Daoy (cell line): ENCODE results near the gene SPEG. TPM values are rescaled to one million over a fixed set of nuclear protein-coding genes. Genes with fewer than 3 reads are reported as not detected.

ENCODE experiments used
- DNase-seq: peaks from one replicate; pipeline ENCODE4 v3.0.0-alpha.2; 2015; ENCODE audit warnings: low read depth
- total RNA-seq: library from RNA; depleted of rRNA; stranded (reverse); fragments of >200 nt; shearing (Covaris generic); gene quantifications from 2 replicates; pipeline ENCODE4 v1.2.3, GENCODE V29; 2014

SPEG gene
- total RNA-seq, 1 experiment from 2014 or later = 4.9 TPM

DNA sequence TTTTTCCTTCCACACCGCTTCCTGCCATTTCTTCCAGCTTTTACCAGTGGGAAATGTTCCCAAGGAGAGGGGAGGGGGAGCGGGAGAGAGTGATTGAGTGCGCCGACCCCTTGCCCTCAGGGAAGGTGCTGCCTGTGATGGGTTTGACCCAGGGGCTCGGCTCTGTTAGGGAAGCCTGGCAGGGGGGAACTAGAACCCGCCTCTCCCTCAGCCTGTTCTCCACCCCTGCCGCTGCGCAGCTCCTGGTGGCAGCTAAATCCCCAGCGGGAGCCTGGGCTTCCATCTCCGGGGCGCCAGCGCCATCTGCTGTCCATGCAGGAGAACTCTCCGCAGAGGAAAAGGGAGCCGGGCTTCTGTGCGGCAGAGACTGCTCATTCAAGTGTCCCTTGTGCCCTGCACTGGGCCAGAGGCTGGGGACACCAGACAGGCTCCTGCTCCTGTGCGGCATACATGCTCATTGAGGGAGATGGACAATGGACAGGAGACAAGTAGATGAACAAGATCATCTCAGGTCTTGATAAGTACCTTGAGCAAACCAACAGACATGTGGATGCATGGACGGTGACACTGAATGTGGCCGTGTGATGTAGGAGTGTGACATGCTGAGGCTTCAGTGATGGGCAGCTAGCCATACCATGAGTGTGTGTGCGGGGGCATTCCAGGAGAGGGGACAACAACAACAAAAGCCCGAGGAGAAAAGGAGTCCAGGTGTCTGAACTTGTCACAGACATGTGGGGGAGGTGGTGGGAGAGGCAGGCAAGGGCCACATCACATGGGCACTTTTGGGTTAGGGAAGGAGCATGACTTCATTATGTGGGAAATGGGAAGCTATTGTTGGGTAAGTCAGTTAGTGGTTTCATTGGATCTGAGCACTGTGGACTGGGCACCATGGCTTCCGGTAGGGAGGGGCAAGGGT, 95.7 kb downstream of the SPEG start:
- DNase-seq = peak; percentile 87

- DNase-seq = no peak
These were observed 97.2 kb downstream of the SPEG start for GRCh38 chr2:219531639-219532377.

DNA sequence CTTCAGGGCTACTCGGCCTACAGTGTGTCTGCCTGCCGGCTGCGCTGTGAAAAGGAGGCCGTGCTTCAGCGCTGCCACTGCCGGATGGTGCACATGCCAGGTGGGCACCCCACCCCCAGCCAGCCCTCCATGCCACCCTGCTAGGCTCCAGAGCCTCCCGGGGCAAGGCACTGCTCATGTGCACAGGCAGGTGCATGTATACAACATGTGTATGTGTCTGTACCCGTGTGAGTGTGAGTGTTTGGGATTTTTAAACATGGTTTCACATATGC, 97.7 kb downstream of the SPEG start:
- no peak for DNase-seq

DNA sequence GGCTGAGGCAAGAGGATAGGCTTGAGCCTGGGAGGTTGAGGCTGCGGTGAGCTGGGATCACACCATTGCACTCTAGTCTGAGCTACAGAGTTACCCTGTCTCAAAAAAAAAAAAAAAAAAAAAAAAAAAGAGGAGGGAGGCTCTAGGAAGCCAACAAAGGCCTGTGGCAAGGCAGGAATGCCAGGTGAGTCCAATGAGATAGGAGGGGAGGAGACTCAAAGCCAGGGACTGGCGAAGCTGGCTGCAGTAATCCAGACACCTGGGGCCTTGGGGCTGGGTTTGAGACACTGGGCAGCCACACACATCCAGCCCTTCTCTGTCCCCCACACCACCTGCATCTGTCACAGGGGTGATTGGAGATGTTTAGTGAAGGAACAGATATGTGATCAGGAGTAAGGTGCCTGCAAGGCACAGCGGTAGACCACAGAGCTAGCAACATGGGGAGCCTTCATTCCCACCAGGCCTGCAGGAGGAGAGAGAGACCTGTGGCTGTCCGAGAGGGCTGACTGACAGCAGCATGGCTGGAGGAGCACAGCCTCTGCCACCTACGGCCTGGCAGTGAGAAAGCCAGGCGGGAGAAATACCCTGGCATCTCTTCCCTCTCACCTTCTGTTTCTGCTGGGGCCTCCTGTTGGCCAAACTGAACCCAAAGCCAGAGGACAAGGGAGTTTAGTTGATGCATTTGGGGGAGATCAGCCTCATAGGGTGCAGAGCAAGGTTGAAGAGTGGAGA, 99.5 kb downstream of the SPEG start:
- DNase-seq = no peak

DNA sequence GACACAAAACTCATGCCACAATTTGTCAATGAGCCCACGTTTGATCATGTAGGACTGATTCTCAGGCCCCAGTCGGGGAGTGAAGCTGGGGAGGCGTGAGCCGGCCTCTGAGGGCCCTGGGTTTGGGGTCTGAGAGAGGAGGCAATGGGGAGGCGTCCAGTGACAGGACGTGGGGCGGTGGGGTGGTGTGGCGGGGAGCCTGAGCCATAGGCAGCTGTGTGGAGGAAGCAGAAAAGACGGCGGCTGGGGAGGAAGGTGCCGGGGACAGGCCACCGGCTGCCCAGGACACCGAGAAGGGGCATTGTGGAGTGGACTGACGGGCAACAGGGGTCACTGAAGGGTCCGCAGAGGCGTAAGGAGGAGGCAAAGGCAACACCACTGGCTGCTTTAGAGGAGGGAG, 101.8 kb downstream of the SPEG start:
- no peak for DNase-seq

DNA sequence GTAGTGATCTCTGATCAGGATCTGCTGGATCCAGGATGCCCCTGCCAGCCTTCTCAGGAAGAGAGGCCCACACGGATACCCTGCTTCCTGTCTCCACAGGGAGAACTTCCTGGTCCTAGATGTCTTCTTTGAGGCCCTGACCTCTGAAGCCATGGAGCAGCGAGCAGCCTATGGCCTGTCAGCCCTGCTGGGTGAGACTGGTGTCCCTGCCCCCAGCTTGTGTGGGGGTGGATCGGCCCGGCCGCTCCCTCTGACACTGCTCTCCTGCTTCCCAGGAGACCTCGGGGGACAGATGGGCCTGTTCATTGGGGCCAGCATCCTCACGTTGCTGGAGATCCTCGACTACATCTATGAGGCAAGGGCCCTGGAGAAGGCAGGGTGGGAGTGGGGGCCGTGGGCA, 102.3 kb downstream of the SPEG start:
- DNase-seq = no peak

- no peak for DNase-seq
These were observed 103.2 kb downstream of the SPEG start for GRCh38 chr2:219537657-219538488.

- DNase-seq = no peak
These were observed 103.9 kb downstream of the SPEG start for GRCh38 chr2:219538504-219538951.

GRCh38 chr2:219538956-219539788, 104.5 kb downstream of the SPEG start:
- DNase-seq = no peak

- no peak for DNase-seq
These were observed 105.5 kb downstream of the SPEG start for GRCh38 chr2:219539926-219540678.

DNA sequence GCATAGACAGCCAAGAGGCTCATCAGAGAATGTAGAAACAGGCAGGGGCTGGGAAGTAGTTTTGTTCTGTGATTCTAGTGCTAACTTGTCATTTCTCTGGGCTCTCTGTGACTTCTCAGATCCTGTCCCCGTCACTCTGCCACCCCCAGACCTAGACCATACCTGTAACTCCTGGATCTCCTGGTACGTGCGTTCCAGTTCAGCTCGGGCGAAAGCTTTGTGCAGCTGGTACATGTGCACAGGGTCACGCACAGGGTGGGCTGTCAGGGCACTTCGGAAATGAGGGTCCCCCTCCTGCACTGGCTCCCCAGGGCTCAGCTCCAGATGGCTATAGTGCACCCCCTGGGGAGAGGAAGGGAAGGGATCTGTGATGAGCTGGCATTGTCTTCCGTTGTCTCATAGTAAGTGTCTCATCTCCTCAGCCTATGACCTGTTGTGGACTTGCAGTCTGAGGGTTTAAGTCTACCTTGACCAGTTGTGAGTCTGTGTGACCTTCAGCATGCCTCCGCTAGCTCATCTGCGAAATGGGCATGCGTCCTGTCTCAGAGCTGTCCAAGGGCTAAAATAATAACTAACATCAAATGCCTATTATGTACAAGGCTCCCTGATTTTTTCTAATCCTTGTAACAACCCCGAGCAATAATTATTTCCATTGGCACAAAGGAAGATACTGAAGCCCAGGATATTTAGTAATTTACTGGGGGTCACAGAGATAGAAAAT, 106.3 kb downstream of the SPEG start:
- DNase-seq = no peak

- DNase-seq = peak; percentile 88
These were observed 107.1 kb downstream of the SPEG start for GRCh38 chr2:219541611-219542180.

DNA sequence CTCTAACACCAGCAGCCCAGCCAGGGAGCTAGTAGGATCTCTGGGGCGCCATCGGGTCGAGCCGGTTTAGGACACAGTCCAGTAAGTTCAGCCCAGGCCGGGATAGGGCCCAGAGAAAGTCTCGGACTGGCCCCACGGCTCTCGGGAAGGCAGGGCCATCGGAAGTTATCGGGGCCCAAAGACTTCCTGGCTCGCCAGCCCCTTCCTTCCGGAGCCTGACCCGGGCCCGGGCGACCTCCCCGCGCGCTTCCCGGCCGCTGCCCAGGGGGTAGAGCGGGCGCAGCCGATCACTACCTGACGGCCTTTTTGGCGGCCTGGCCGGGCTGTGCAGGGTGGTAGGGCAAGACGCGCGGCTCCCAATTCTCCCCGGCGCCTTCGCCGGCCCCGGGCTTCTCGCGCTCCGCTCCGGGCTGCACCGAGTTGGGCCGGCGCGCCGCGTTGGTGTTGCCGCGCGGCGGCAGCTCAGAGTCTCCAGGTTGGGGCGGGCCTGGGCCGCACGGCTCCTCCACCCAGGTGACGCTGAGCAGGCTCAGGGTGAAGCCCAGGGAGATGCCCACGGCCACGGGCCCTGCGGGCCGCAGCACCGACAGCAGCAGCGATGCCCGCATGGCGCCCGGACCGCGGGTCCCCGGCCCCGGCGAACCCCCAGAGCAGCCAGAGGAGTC, 108.4 kb downstream of the SPEG start:
- DNase-seq = peak; percentile 44

DNA sequence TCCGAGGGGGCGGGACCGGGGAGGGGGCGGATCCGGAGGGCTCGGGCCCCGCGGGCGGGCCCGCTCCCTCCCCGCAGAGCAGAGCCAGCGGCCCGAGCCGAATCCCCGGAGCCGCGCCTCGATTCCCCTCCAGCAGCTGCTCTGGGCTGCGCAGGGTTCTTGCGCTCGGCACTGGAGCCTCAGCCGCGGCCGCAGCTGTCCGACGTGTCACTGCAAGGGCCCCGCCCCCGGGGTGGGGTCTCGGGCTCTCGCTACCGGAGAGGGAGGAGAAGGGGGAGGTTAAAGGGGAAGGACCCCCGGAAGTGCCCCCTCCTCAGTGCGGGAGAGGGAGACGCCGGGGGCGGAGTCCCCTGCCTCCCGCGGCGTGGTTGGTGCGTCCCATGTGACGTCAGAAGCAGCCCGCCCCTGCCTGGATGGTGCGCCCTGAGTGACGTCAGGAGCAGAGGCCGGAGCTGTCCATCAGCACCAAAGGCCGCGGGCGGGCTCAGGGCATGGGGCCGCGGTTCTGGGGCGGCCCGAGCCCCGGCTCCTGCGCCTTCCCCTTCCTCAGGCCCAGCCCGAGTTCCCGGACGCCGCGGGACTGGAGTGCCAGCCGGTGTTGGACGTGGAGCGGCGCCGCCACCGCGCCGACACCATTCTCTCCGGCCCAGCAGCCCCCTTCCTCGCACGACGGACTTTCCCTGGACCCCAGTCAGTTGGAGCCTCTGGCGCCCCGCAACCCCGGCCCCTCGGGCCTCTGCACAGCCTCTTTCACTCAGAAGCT, 109.1 kb downstream of the SPEG start, which contains the start of the genes CHPF and TMEM198:
TSS of gene CHPF (minus strand) at position 214 of the 763 bp plus-strand sequence. CDS start 271 bp downstream, outside the sequence.
TSS of gene TMEM198 (plus strand) at position 433 of the 763 bp plus-strand sequence. CDS start 700 bp downstream, outside the sequence.
- DNase-seq = peak; percentile 98

- no peak for DNase-seq
These were observed 109.9 kb downstream of the SPEG start for GRCh38 chr2:219544567-219544966.

- DNase-seq = no peak
These were observed 110.8 kb downstream of the SPEG start for GRCh38 chr2:219545295-219545942.

DNA sequence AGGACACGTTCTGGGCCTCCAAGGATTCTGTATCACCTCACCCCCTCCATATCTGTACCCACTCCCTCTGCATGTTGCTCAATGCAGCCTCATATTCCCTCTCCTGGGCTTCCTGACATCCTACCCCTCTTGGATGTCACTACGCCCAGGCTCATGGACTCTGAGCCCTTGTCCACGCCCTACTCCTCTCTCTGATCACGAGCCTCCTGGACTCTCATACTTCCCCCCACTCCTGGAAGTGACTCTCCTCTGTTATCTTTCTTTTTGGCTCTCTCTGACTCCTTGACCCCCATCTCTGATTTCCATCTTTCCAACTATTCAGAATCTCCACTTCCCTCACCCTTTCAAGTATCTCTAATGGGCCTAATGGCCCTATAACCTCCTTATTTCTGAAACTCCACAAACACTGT, 111.3 kb downstream of the SPEG start:
- no peak for DNase-seq
